ENCODE results near the gene CCDC91.
A peak's percentile ranks its signal among the peaks of the same experiment; 100 is the strongest.
"Not testable (repeated sequence)": the region's sequence is repeated elsewhere in the genome, so short reads cannot be mapped to it uniquely, and the experiment has no call there.

Gene CCDC91

GRCh38 chr12:28235015-28235414 lies 44.8 kb downstream of the CCDC91 start:
- DNase-seq: peak; percentile 13

- no peak for DNase-seq
These were observed 45.7 kb downstream of the CCDC91 start for GRCh38 chr12:28235985-28236384.

DNA sequence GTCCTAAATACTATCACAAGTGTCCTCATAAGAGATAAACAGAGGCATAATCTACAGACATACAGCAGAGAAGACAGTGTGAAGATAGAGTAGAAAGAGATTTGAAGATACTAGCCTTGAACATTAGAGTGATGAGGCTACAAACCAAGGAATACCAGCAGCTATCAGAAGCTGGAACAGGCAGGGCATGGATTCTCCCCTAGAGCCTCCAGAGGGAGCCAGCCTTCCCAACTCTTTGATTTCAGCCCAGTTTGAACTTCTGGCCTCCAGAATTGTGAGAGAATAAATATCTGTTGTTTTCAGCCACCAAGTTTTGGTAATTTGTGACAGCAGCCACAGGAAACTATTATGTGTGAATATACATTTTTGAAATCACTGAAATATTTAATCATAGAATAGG lies 47.2 kb downstream of the CCDC91 start:
- DNase-seq: no peak

DNA sequence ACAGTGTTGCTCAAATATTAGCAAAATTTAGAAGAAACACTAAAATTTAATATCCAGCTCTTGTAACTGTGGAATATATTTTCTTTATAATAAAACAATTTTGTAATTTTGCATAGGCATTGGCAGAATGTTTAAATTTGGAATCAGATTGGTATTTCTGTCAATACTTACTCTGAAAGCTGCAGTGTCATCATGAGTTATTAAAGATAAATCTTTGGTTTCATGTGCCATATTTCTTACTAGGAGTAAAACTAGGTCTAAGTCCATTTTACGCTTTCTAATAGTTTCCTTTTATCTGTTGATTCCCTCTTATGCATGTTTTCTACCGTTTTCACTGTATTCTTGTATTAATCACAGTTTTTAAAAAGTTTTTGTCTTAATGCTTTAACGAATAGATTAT lies 49.7 kb downstream of the CCDC91 start:
- DNase-seq: no peak

- DNase-seq: no peak
These were observed 50.6 kb downstream of the CCDC91 start for GRCh38 chr12:28240853-28241252.

DNA sequence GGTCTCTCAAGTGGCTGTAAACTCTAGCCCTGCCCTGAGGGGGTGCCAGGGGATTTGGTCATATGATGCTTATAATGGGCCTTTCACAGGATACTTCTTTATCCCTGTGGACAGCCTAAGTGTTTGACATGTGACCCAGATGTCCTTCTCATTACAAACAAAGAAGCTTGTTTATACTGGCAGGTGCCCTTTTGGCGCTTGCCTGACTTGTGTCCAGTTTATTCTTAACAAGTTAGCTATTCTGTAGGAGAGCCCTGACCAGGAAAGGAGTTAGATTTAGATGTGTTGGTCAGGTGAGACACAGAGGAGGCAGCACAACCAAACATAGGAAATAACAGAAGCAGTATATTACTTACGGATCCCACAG lies 51.9 kb downstream of the CCDC91 start:
- DNase-seq: no peak

DNA sequence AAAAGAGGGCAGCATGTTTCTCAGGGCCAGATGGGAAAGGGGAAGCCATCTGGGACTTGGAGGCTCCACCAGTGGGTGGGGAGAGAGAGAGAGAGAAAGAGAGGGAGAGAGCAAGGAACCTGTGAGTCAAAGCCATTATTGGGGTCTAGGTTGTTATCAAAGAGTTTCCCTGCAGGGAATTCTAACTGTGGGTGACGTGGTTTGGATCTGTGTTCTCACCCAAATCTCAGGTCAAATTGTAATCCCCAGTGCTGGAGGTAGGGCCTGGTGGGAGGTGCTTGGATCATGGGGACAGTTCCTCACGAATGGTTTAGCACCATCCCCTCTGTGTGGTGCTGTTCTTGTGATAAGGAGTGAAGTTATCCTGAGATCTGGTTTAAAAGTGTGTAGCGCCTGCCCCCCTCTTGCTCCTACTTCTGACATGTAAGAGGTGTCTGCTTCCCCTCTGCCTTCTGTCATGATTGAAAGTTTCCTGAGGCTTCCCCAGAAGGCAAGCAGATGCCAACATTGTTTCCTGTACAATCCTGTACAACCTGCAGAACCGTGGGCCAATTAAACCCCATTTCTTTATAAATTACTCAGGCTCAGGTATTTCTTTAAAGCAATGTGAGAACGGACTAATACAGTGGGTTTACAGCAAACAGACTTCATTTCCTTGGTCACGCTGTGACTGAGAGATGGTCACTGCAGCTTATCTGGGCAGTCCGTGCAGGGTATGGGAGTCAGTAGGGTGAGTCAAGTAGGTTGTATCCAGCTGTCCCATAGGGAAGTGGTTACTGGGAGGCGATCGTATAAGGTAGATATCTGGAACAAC lies 52.4 kb downstream of the CCDC91 start:
- peak; percentile 63 for DNase-seq

- DNase-seq: no peak
These were observed 53.0 kb downstream of the CCDC91 start for GRCh38 chr12:28243310-28243633.

GRCh38 chr12:28247806-28248205 lies 57.5 kb downstream of the CCDC91 start:
- no peak for DNase-seq

DNA sequence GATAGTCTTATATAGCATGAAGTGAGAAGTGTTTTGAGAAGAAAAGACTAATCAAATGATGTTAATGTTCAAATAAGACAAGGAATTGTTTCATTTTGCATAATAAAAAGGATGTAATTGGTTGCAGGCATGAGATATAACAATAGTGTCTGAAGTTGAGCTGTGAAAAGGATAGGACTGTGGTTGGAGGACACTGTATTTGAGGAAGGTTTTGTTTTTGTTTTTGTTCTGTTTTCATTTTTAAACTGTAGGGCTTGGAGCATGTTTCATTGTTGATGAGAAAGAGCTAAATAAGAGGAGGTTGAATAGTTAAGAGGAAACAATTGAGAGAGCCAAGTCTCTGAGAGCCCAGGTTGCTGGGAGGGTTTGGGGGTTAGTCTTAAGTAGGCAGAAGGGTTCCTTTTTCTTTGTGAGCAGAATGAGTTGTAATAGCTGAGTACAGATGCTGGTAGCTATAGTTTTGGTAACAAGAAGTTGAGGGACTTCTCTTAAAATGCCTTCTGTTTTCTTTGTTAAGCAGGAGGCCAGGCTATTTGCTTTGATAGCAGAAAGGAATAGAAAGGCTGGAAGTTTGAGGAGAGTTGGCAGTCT lies 58.4 kb downstream of the CCDC91 start:
- no peak for DNase-seq

GRCh38 chr12:28253161-28253641 lies 62.9 kb downstream of the CCDC91 start:
- DNase-seq: no peak

- no peak for DNase-seq
These were observed 67.2 kb downstream of the CCDC91 start for GRCh38 chr12:28257411-28257810.

DNA sequence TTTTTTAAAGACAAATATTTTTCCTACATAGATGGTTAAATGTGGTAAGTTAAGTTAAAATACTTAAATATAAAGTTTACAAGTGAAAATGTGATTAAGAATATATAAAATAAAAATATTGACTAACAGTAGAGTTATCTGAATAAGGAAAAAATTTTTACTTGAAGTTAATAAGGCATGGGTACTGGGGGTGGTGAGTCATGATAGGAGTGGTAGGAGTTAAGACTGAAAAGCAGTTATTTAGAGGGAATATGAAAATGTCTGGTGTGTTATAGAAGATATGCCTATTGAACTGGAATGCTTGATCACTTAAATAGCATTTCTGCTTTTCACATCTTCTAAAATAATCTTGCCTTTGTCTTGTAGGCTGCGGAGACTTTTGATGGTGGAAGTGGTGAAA lies 68.7 kb downstream of the CCDC91 start:
- no peak for DNase-seq

GRCh38 chr12:28265435-28266042 lies 75.3 kb downstream of the CCDC91 start:
- DNase-seq: no peak

DNA sequence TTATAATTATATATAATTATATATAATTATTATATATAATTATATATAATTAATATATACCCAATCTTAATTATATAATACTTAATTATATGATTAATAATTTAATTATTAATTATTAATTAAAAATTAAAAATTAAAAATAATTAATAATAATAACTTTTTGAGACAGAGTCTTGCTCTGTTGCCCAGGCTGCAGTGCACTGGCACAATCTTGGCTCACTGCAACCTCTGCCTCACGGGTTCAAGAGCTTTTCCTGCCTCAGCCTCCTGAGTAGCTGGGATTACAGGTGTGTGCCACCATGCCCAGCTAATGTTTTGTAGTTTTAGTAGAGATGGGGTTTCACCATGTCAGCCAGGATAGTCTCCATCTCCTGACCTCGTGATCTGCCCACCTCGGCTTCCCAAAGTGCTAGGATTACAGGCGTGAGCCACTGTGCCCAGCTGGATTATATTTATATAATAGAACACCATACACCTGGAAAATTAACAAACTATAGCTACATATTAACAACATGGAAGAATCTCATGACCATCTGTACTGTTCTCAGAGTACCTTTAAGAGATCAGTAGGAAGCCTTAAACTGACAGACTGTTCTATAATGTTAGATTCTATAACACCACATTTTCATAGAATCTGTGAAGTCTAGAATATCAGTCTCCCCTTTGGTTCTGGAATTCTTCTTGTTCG lies 77.8 kb downstream of the CCDC91 start:
- DNase-seq: not testable (repeated sequence)

DNA sequence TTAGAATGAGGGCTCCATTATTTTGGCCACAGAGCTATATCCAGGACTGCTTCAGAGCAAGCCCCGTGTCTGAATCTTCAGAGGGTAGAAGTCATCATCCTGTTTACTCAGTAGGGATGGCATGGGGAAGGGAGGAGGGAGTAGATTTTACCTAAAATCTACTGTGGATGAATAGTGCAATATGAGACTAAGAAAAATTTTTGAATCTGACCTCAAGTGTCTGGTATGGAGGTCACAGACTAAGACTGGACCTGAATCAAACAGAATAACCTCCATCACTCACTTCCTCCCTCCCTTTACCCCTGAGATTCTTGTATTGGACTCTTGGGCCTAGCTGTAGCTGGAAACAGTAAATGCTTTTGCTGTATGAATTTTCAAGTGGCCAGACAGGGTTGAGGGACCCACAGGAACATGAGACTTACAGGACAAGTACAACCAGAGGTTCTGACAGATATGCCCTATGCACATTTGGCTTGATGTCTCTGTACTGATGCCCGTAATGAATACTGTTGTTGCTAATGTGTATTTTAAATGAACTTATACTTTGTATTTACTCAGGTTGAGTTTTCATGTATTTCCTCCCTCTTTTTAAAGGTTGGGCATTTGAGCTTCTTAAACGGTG lies 78.5 kb downstream of the CCDC91 start:
- DNase-seq: no peak

- no peak for DNase-seq
These were observed 79.6 kb downstream of the CCDC91 start for GRCh38 chr12:28269851-28270250.

GRCh38 chr12:28278499-28278898 lies 88.2 kb downstream of the CCDC91 start:
- DNase-seq: no peak

GRCh38 chr12:28278960-28279359 lies 88.7 kb downstream of the CCDC91 start:
- no peak for DNase-seq

DNA sequence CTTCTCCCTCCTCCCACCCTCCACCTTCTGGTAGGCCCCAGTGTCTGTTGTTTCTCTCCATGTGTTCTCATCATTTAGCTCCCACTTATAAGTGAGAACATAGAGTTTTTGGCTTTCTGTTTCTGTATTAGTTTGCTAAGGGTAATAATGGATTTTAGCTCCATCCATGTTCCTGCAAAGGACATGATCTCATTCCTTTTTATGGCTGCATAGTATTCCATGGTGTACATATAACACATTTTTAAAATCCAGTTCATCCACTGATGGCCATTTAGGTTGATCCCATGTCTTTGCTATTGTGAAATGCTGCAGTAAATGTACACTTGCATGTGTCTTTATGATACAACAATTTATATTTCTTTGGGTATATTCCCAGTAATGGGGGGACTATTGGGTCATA lies 96.1 kb downstream of the CCDC91 start:
- DNase-seq: no peak

- no peak for DNase-seq
These were observed 100.0 kb downstream of the CCDC91 start for GRCh38 chr12:28290262-28290661.

DNA sequence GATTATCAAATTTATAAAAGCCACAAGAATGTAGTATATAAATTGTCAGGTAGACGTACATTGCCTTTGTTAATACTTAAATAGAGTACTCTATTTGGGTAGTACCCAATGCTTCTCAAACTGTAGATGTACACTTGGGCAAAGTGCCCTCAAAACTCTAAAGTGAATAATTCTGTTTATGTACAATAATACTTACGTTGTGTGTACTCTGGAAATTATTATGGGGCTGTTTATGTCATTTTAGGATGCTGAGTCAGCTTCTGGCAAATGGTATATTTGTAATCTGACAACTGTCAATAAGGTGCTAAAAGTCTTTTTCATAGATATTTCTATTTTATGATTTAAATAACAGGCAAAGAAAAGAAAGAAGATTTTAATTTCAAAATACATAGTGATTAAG lies 102.4 kb downstream of the CCDC91 start:
- DNase-seq: no peak

DNA sequence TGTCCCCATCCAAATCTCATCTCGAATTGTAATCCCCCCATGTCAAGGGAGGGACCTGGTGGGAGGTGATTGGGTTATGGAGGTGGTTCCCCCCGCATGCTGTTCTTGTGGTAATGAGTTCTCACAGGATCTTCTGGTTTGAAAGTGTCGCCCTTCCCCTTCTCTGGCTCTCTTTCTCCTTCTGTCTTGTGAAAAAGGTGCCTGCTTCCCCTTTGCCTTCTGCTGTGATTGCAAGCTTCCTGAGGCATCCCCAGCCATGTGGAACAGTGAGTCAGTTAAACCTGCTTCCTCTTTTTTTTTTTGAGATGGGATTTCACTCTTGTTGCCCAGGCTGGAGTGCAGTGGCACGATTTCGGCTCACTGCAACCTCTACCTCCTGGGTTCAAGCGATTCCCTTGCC lies 104.0 kb downstream of the CCDC91 start:
- DNase-seq: peak; percentile 83
